ENCODE data around the gene ABCG4. TPM values are rescaled to one million over a fixed set of nuclear protein-coding genes. Genes with fewer than 3 reads are reported as not detected.

The ABCG4 gene
- total and polyA plus RNA-seq, 9 of the 15 experiments (the other 6 are each of a cell fraction or from before 2014, with no cell fraction given), result 0.03 to 0.11 (median 0.07) TPM; not detected in 4

- TF ChIP-seq CGGBP1 (CRISPR knock-in tag; IDR thresholded peaks at IDR 0.05), result no peak; the same call in 1 of the 2 replicates
- no peak for TF ChIP-seq WHSC1 (IDR thresholded peaks at IDR 0.05; ENCODE audit: low read length)
- TF ChIP-seq ILF3 (IDR thresholded peaks at IDR 0.05; ENCODE audit: borderline replicate concordance), result no peak
- peak; percentile 56 for TF ChIP-seq SIN3B (IDR thresholded peaks at IDR 0.05; ENCODE audit: low read depth)
- TF ChIP-seq MLLT1 (IDR thresholded peaks at IDR 0.05), result no peak
- TF ChIP-seq, protein P1, sequence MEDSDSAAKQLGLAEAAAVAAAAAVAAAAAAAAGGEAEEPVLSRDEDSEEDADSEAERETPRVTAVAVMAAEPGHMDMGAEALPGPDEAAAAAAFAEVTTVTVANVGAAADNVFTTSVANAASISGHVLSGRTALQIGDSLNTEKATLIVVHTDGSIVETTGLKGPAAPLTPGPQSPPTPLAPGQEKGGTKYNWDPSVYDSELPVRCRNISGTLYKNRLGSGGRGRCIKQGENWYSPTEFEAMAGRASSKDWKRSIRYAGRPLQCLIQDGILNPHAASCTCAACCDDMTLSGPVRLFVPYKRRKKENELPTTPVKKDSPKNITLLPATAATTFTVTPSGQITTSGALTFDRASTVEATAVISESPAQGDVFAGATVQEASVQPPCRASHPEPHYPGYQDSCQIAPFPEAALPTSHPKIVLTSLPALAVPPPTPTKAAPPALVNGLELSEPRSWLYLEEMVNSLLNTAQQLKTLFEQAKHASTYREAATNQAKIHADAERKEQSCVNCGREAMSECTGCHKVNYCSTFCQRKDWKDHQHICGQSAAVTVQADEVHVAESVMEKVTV (CRISPR knock-in tag; IDR thresholded peaks at IDR 0.05), result no peak
- TF ChIP-seq HNRNPL (IDR thresholded peaks at IDR 0.05; ENCODE audit: low read depth, low read length), result 0 out of 2 replicates have a peak, but pooled peaks have one; percentile 28
- TF ChIP-seq KDM5B (IDR thresholded peaks at IDR 0.05; ENCODE audit: insufficient replicate concordance, low read depth, low read length), result peak; percentile 70
- TF ChIP-seq ZNF696 (CRISPR knock-in tag; conservative IDR thresholded peaks at IDR 0.05), result no peak
- peak; percentile 23 for TF ChIP-seq TAF1 (IDR thresholded peaks at IDR 0.05; ENCODE audit: control insufficient read depth, extremely low read depth, insufficient read depth, low read length, severe bottlenecking)
Measured at GRCh38 chr11:119205574-119206510, 57.0 kb downstream of the ABCG4 start, which contains the start of gene CBL (continued).
